OCI-LY1 (cell line): Measurements from ENCODE around the gene SLC13A2.

Experiments
- H2AFZ ChIP-seq: fragments of 200-600 bp; sonication (generic), shearing (Covaris generic); 2 replicates; pipeline ENCODE4 v1.6.0; 2014; ENCODE audit warnings: antibody characterized with exemption, mild to moderate bottlenecking, low read length
- H3F3A ChIP-seq: fragments of 200-600 bp; sonication (generic), shearing (Covaris generic); 2 replicates; pipeline ENCODE4 v1.6.0; 2014; ENCODE audit warnings: mild to moderate bottlenecking, antibody characterized with exemption, low read length, moderate library complexity; ENCODE audit not compliant: insufficient read depth
- H3K27ac ChIP-seq: fragments of 200-600 bp; sonication (generic); 2 replicates; pipeline ENCODE4 v1.5.1; 2014; ENCODE audit warnings: low read length, mixed run types, mild to moderate bottlenecking, low read depth; ENCODE audit not compliant: poor library complexity, severe bottlenecking
- H3K27me3 ChIP-seq: fragments of 200-600 bp; sonication (generic); 2 replicates; pipeline ENCODE4 v1.6.0; 2014; ENCODE audit warnings: antibody characterized with exemption, mild to moderate bottlenecking, low read length, moderate library complexity; ENCODE audit not compliant: insufficient read depth
- H3K36me3 ChIP-seq: fragments of 200-600 bp; sonication (generic); 2 replicates; pipeline ENCODE4 v1.6.1; 2014; ENCODE audit warnings: mild to moderate bottlenecking, antibody characterized with exemption, low read length, moderate library complexity, mixed read lengths; ENCODE audit not compliant: insufficient read depth
- H3K4me1 ChIP-seq: fragments of 200-600 bp; sonication (generic); 2 replicates; pipeline ENCODE4 v1.5.1; 2014; ENCODE audit warnings: mild to moderate bottlenecking, low read length, moderate library complexity; ENCODE audit not compliant: insufficient read depth, severe bottlenecking
- H3K4me2 ChIP-seq: fragments of 200-600 bp; sonication (generic), shearing (Covaris generic); 2 replicates; pipeline ENCODE4 v1.6.1; 2014; ENCODE audit warnings: low read length
- H3K4me3 ChIP-seq: fragments of 200-600 bp; sonication (generic); 2 replicates; pipeline ENCODE4 v1.5.1; 2014; ENCODE audit warnings: low read length, low read depth, mild to moderate bottlenecking, mixed read lengths; ENCODE audit not compliant: poor library complexity, severe bottlenecking
- H3K79me2 ChIP-seq: fragments of 200-600 bp; shearing (Covaris generic); 2 replicates; pipeline ENCODE4 v1.6.1; 2016; ENCODE audit warnings: mixed run types, low read length, mixed read lengths; ENCODE audit not compliant: insufficient read depth
- H3K9ac ChIP-seq: fragments of 200-600 bp; sonication (generic), shearing (Covaris generic); 2 replicates; pipeline ENCODE4 v1.6.1; 2014; ENCODE audit warnings: mild to moderate bottlenecking, low read length, mixed read lengths
- H3K9me2 ChIP-seq: fragments of 200-600 bp; sonication (generic), shearing (Covaris generic); 2 replicates; pipeline ENCODE4 v1.6.1; 2014; ENCODE audit warnings: low read depth, mild to moderate bottlenecking, low read length, mixed read lengths
- H3K9me3 ChIP-seq: fragments of 200-600 bp; shearing (Covaris generic); 2 replicates; pipeline ENCODE4 v1.6.1; 2014; ENCODE audit warnings: low read length, mixed read lengths
- H4K20me1 ChIP-seq: fragments of 200-600 bp; sonication (generic), shearing (Covaris generic); 2 replicates; pipeline ENCODE4 v1.6.0; 2016; ENCODE audit warnings: mild to moderate bottlenecking, low read length; ENCODE audit not compliant: insufficient read depth
- CTCF ChIP-seq: fragments of 200-600 bp; sonication (generic), shearing (Covaris generic); IDR thresholded peaks from 2 replicates; pipeline ENCODE4 v1.5.1; 2017; ENCODE audit warnings: mild to moderate bottlenecking, antibody characterized with exemption, low read length, moderate library complexity, mixed read lengths
- EZH2 ChIP-seq: fragments of 200-600 bp; sonication (generic), shearing (Covaris generic); IDR thresholded peaks from 2 replicates; pipeline ENCODE4 v1.8.0; 2017; ENCODE audit warnings: borderline replicate concordance, mixed run types, mild to moderate bottlenecking, antibody characterized with exemption, low read length, moderate library complexity, mixed read lengths

Gene SLC13A2

GRCh38 chr17:28499684-28500357 lies 26.4 kb downstream of the SLC13A2 start:
- Histone ChIP-seq H3K4me3 (no peak overlapping the region), H3K4me2 (no peak overlapping the region), H3K9me2 (no peaks in the 10 kb centered on the region), H3K4me1 (no peaks in the 10 kb centered on the region), H2AFZ (no peak overlapping the region), H3K27ac (no peak overlapping the region), H3K27me3 (no peaks in the 10 kb centered on the region; the same call in 1 of the 2 replicates), H3K36me3 (no peaks in the 10 kb centered on the region), H3K79me2 (no peaks in the 10 kb centered on the region), H3K9me3 (no peaks in the 10 kb centered on the region), H3F3A (no peaks in the 10 kb centered on the region), H4K20me1 (no peaks in the 10 kb centered on the region), H3K9ac (no peak overlapping the region)
- TF ChIP-seq CTCF, result no peak
- TF ChIP-seq EZH2, result no peak

GRCh38 chr17:28500712-28501379 lies 27.4 kb downstream of the SLC13A2 start:
- Histone ChIP-seq H3K79me2 (no peaks in the 10 kb centered on the region), H4K20me1 (no peaks in the 10 kb centered on the region), H3K9me3 (no peaks in the 10 kb centered on the region), H3K4me2 (no peak overlapping the region), H3K4me1 (no peaks in the 10 kb centered on the region), H3K9me2 (no peaks in the 10 kb centered on the region), H3K36me3 (no peaks in the 10 kb centered on the region), H3K27me3 (no peaks in the 10 kb centered on the region; the same call in 1 of the 2 replicates), H2AFZ (no peak overlapping the region), H3K9ac (no peak overlapping the region), H3K4me3 (no peak overlapping the region), H3K27ac (no peak overlapping the region), H3F3A (no peaks in the 10 kb centered on the region)
- TF ChIP-seq EZH2, result no peak
- no peak for TF ChIP-seq CTCF

GRCh38 chr17:28501421-28502284 lies 28.2 kb downstream of the SLC13A2 start:
- Histone ChIP-seq H4K20me1 (no peaks in the 10 kb centered on the region), H3K4me2 (no peak overlapping the region), H3K4me1 (no peaks in the 10 kb centered on the region), H3K27me3 (no peaks in the 10 kb centered on the region; the same call in 1 of the 2 replicates), H2AFZ (no peak overlapping the region), H3K79me2 (no peaks in the 10 kb centered on the region), H3K4me3 (no peak overlapping the region), H3K9ac (no peak overlapping the region), H3K9me2 (no peaks in the 10 kb centered on the region), H3F3A (no peaks in the 10 kb centered on the region), H3K27ac (no peak overlapping the region), H3K36me3 (no peaks in the 10 kb centered on the region), H3K9me3 (no peaks in the 10 kb centered on the region)
- TF ChIP-seq CTCF, result no peak
- TF ChIP-seq EZH2, result no peak
